ENCODE data around the gene DMXL1. TPM values are rescaled to one million over a fixed set of nuclear protein-coding genes. Genes with fewer than 3 reads are reported as not detected.
"Not testable (repeated sequence)": the region's sequence is repeated elsewhere in the genome, so short reads cannot be mapped to it uniquely, and the experiment has no call there.

Gene DMXL1
- total RNA-seq, 3 donors from 2014 or later = 53.1 to 91.2 (median 60.3) TPM

- peak in 1 of 2 donors; percentile 80 for DNase-seq (ENCODE audit: low spot score in 2 of 2)
- Histone ChIP-seq H3K27ac (peak overlapping the region; percentile 98), H3K4me3 (peak overlapping the region; percentile 87 to 98 (median 88)), H3K4me1 (peaks cover 0 to 7% of the 10 kb centered on the region in 2 donors), H3K36me3 (no peaks in the 10 kb centered on the region), H3K27me3 (no peaks in the 10 kb centered on the region), H3K9me3 (no peaks in the 10 kb centered on the region)
- TF ChIP-seq POLR2AphosphoS5 (IDR thresholded peaks at IDR 0.05) (peak in 1 of 3 donors; percentile 30), POLR2A (IDR thresholded peaks at IDR 0.05) (no peak), CTCF (IDR thresholded peaks at IDR 0.05) (no peak)
- intact Hi-C loops (cut with DNase I; ENCODE audit: low total_unique reads) = no loop called here
These were observed 384 bp upstream of the DMXL1 start for GRCh38 chr5:119070578-119070827.

GRCh38 chr5:119071561-119071995 is 691 bp downstream of the DMXL1 start:
- Histone ChIP-seq H3K9me3 (no peaks in the 10 kb centered on the region), H3K4me3 (peak overlapping the region; percentile 87 to 98 (median 88)), H3K36me3 (no peaks in the 10 kb centered on the region), H3K27ac (peak overlapping the region; percentile 98), H3K4me1 (peaks cover 0 to 7% of the 10 kb centered on the region in 2 donors), H3K27me3 (no peaks in the 10 kb centered on the region)
- DNase-seq (ENCODE audit: low spot score in 2 of 2) = no peak
- TF ChIP-seq POLR2AphosphoS5 (IDR thresholded peaks at IDR 0.05) = no peak
- no peak for TF ChIP-seq CTCF (IDR thresholded peaks at IDR 0.05)
- no peak for TF ChIP-seq POLR2A (IDR thresholded peaks at IDR 0.05)
- intact Hi-C loops (cut with DNase I; ENCODE audit: low total_unique reads) = no loop called here

- Histone ChIP-seq H3K27me3 (no peaks in the 10 kb centered on the region), H3K4me3 (peak overlapping the region in 2 of 3 donors; percentile 29 to 87), H3K9me3 (no peaks in the 10 kb centered on the region), H3K36me3 (no peaks in the 10 kb centered on the region), H3K27ac (peak overlapping the region in 1 of 2 donors; percentile 46), H3K4me1 (peaks cover 0 to 7% of the 10 kb centered on the region in 2 donors)
- intact Hi-C loops (cut with DNase I; ENCODE audit: low total_unique reads) = no loop called here
- no peak for TF ChIP-seq CTCF (IDR thresholded peaks at IDR 0.05)
- no peak for TF ChIP-seq POLR2AphosphoS5 (IDR thresholded peaks at IDR 0.05)
- no peak for TF ChIP-seq POLR2A (IDR thresholded peaks at IDR 0.05)
- DNase-seq (ENCODE audit: low spot score in 2 of 2) = no peak
These were observed 1.6 kb downstream of the DMXL1 start for GRCh38 chr5:119072496-119072895.

- H3K9me3 ChIP-seq; H3K4me1 ChIP-seq; H3K27me3 ChIP-seq; intact Hi-C loops (cut with DNase I; ENCODE audit: low total_unique reads); DNase-seq (ENCODE audit: low spot score in 2 of 2); H3K4me3 ChIP-seq; H3K27ac ChIP-seq; H3K36me3 ChIP-seq: not testable (repeated sequence)
These were observed 3.0 kb downstream of the DMXL1 start for GRCh38 chr5:119073746-119074337.

- H3K4me1 ChIP-seq = peaks cover 4 to 7% of the 10 kb centered on the region in 2 donors
- no peaks in the 10 kb centered on the region for H3K9me3 ChIP-seq
- no peak overlapping the region for H3K27ac ChIP-seq
- intact Hi-C loops (cut with DNase I; ENCODE audit: low total_unique reads) = no loop called here
- TF ChIP-seq POLR2AphosphoS5 (IDR thresholded peaks at IDR 0.05) (no peak), POLR2A (IDR thresholded peaks at IDR 0.05) (no peak), CTCF (IDR thresholded peaks at IDR 0.05) (no peak)
- H3K27me3 ChIP-seq = no peaks in the 10 kb centered on the region
- no peaks in the 10 kb centered on the region for H3K36me3 ChIP-seq
- no peak overlapping the region for H3K4me3 ChIP-seq
- no peak for DNase-seq (ENCODE audit: low spot score in 2 of 2)
These were observed 3.5 kb downstream of the DMXL1 start for GRCh38 chr5:119074419-119074818.

GRCh38 chr5:119075269-119075668 is 4.4 kb downstream of the DMXL1 start:
- H3K4me1 ChIP-seq; DNase-seq (ENCODE audit: low spot score in 2 of 2); H3K27me3 ChIP-seq; H3K4me3 ChIP-seq; H3K9me3 ChIP-seq; intact Hi-C loops (cut with DNase I; ENCODE audit: low total_unique reads); H3K27ac ChIP-seq; H3K36me3 ChIP-seq: not testable (repeated sequence)

Measured in breast epithelium (tissue), 4 donors.